DOHH2 (cell line): ENCODE results near the gene SCNN1B.

Experiments used
- H3F3A ChIP-seq: fragments of 200-600 bp; sonication (generic), shearing (Covaris generic); 2 replicates; pipeline ENCODE4 v1.6.0; 2016; ENCODE audit warnings: antibody characterized with exemption, mild to moderate bottlenecking; ENCODE audit not compliant: control insufficient read depth, insufficient read depth
- H3K27ac ChIP-seq: fragments of 200-600 bp; sonication (generic); 2 replicates; pipeline ENCODE4 v1.5.1; 2014; ENCODE audit warnings: low read depth, mild to moderate bottlenecking, low read length, moderate library complexity
- H3K27me3 ChIP-seq: fragments of 200-600 bp; sonication (generic); 2 replicates; pipeline ENCODE4 v1.6.1; 2014; ENCODE audit warnings: mild to moderate bottlenecking, low read length, mixed read lengths; ENCODE audit not compliant: control insufficient read depth
- H3K36me3 ChIP-seq: fragments of 200-600 bp; sonication (generic); 2 replicates; pipeline ENCODE4 v1.6.1; 2014; ENCODE audit warnings: mild to moderate bottlenecking, low read length, moderate library complexity, mixed read lengths; ENCODE audit not compliant: control insufficient read depth
- H3K4me1 ChIP-seq: fragments of 200-600 bp; sonication (generic); 2 replicates; pipeline ENCODE4 v1.6.1; 2014; ENCODE audit warnings: mild to moderate bottlenecking, low read length, mixed read lengths; ENCODE audit not compliant: control insufficient read depth
- H3K4me2 ChIP-seq: fragments of 200-600 bp; sonication (generic); 2 replicates; pipeline ENCODE4 v1.6.0; 2014; ENCODE audit warnings: mild to moderate bottlenecking, low read length, moderate library complexity
- H3K4me3 ChIP-seq: fragments of 200-600 bp; sonication (generic); 2 replicates; pipeline ENCODE4 v1.5.1; 2014; ENCODE audit warnings: mild to moderate bottlenecking, low read length, mixed read lengths
- H3K79me2 ChIP-seq: fragments of 200-600 bp; sonication (generic); 2 replicates; pipeline ENCODE4 v1.6.1; 2014; ENCODE audit warnings: mild to moderate bottlenecking, low read length, mixed read lengths; ENCODE audit not compliant: control insufficient read depth
- H3K9me2 ChIP-seq: fragments of 200-600 bp; sonication (generic); replicated peaks from 2 replicates; pipeline ENCODE4 v1.6.1; 2014; ENCODE audit warnings: mild to moderate bottlenecking, low read length, mixed read lengths; ENCODE audit not compliant: control insufficient read depth
- H3K9me3 ChIP-seq: fragments of 200-600 bp; sonication (generic); 2 replicates; pipeline ENCODE4 v1.6.1; 2014; ENCODE audit warnings: antibody characterized with exemption, low read length, mixed read lengths; ENCODE audit not compliant: control insufficient read depth, insufficient read depth
- H4K20me1 ChIP-seq: fragments of 200-600 bp; sonication (generic); 2 replicates; pipeline ENCODE4 v1.6.0; 2014; ENCODE audit warnings: low read depth, mild to moderate bottlenecking, antibody characterized with exemption, low read length, moderate library complexity; ENCODE audit not compliant: control insufficient read depth, insufficient read depth
- CTCF ChIP-seq: fragments of 200-600 bp; sonication (generic); IDR thresholded peaks from one replicate; pipeline ENCODE4 v1.5.1; 2014; ENCODE audit warnings: antibody characterized with exemption, mild to moderate bottlenecking, low read depth, low read length; ENCODE audit not compliant: poor library complexity, severe bottlenecking
- EZH2phosphoT487 ChIP-seq: fragments of 200-600 bp; sonication (generic); IDR thresholded peaks from 2 replicates; pipeline ENCODE4 v1.6.1; 2017; ENCODE audit warnings: borderline replicate concordance, mild to moderate bottlenecking, antibody characterized with exemption, low read length, moderate library complexity, mixed read lengths

The SCNN1B gene

DNA sequence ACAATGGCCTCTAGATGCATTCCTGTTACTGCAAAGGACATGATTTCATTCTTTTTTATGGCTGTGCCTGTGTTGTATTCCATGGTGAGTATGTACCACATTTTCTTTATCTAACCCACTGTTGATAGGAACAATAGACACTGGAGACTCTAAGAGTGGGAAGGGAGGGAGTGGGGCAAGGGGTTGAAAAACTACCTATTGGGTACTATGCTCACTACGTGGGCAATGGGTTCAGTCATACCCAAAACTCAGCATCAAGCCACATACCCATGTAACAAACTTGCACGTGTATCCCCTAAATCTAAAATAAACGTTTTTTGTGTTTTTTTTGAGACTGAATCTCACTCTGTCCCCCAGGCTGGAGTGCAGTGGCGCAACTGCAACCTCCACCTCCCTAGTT, 47.1 kb upstream of the SCNN1B start:
- H3K4me1 ChIP-seq, result no peaks in the 10 kb centered on the region
- H3K4me3 ChIP-seq, result no peak overlapping the region
- H4K20me1 ChIP-seq, result no peaks in the 10 kb centered on the region
- no peaks in the 10 kb centered on the region for H3K36me3 ChIP-seq
- no peaks in the 10 kb centered on the region; the same call in 1 of the 2 replicates for H3K27me3 ChIP-seq
- no peaks in the 10 kb centered on the region for H3K9me3 ChIP-seq
- H3K4me2 ChIP-seq, result no peak overlapping the region
- H3F3A ChIP-seq, result no peaks in the 10 kb centered on the region
- no peaks in the 10 kb centered on the region for H3K9me2 ChIP-seq
- TF ChIP-seq EZH2phosphoT487 (no peak), CTCF (no peak)
- H3K27ac ChIP-seq, result no peak overlapping the region
- no peaks in the 10 kb centered on the region for H3K79me2 ChIP-seq

GRCh38 chr16:23256440-23256839, 45.7 kb upstream of the SCNN1B start:
- Histone ChIP-seq H3K4me1 (no peaks in the 10 kb centered on the region), H3K79me2 (no peaks in the 10 kb centered on the region), H3K36me3 (no peaks in the 10 kb centered on the region), H3K4me3 (no peak overlapping the region), H3K9me2 (no peaks in the 10 kb centered on the region), H3K27ac (no peak overlapping the region), H4K20me1 (no peaks in the 10 kb centered on the region), H3K9me3 (no peaks in the 10 kb centered on the region), H3F3A (no peaks in the 10 kb centered on the region), H3K4me2 (no peak overlapping the region), H3K27me3 (no peaks in the 10 kb centered on the region; the same call in 1 of the 2 replicates)
- TF ChIP-seq CTCF (no peak), EZH2phosphoT487 (no peak)

DNA sequence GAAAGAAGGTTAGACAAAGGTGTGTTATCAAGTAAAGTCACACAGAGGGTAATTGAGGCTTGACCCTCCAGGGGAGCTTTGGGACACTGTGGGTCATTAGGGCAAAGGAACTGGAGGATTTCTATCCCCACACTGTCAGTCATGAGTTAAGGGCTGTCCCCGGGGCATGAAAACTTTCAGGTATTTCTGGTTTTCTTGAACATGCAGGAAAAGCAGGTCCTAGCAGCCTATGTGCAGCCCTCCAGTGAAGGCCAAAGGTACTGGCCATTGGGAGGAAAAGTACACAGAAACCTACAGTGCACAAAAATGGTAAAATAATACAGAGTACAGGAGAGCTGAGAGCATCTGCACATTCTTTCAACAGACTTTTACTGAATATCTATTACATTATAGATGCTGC, 44.4 kb upstream of the SCNN1B start:
- H3K4me1 ChIP-seq, result no peaks in the 10 kb centered on the region
- H3K4me3 ChIP-seq, result no peak overlapping the region
- H3F3A ChIP-seq, result no peaks in the 10 kb centered on the region
- H4K20me1 ChIP-seq, result no peaks in the 10 kb centered on the region
- no peaks in the 10 kb centered on the region for H3K79me2 ChIP-seq
- no peaks in the 10 kb centered on the region for H3K9me2 ChIP-seq
- TF ChIP-seq EZH2phosphoT487 (no peak), CTCF (no peak)
- H3K27me3 ChIP-seq, result no peaks in the 10 kb centered on the region; the same call in 1 of the 2 replicates
- H3K27ac ChIP-seq, result no peak overlapping the region
- no peaks in the 10 kb centered on the region for H3K9me3 ChIP-seq
- H3K36me3 ChIP-seq, result no peaks in the 10 kb centered on the region
- H3K4me2 ChIP-seq, result no peak overlapping the region

DNA sequence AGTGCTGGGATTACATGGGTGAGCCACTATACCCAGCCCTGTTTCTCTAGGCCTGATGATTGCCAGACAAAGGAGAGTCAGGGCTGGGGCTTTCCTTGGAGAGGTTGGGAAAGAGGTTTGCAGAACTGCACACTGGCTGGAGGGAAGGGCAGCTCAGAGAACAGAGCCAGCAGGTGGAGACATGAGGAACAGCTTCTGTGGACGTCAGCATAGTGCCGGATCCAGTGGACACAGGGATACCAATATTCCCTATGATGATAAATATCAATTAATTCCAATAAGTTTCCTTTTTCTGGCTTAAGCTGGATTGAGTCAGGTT, 43.2 kb upstream of the SCNN1B start:
- no peaks in the 10 kb centered on the region for H3F3A ChIP-seq
- H3K4me3 ChIP-seq, result no peak overlapping the region
- no peaks in the 10 kb centered on the region for H3K9me2 ChIP-seq
- H3K4me1 ChIP-seq, result no peaks in the 10 kb centered on the region
- no peaks in the 10 kb centered on the region for H3K36me3 ChIP-seq
- H4K20me1 ChIP-seq, result no peaks in the 10 kb centered on the region
- H3K27ac ChIP-seq, result no peak overlapping the region
- no peaks in the 10 kb centered on the region; the same call in 1 of the 2 replicates for H3K27me3 ChIP-seq
- H3K9me3 ChIP-seq, result no peaks in the 10 kb centered on the region
- H3K4me2 ChIP-seq, result no peak overlapping the region
- H3K79me2 ChIP-seq, result no peaks in the 10 kb centered on the region
- TF ChIP-seq EZH2phosphoT487, result no peak
- no peak for TF ChIP-seq CTCF
